ENCODE measurements around the gene LRRC8C.

DNA sequence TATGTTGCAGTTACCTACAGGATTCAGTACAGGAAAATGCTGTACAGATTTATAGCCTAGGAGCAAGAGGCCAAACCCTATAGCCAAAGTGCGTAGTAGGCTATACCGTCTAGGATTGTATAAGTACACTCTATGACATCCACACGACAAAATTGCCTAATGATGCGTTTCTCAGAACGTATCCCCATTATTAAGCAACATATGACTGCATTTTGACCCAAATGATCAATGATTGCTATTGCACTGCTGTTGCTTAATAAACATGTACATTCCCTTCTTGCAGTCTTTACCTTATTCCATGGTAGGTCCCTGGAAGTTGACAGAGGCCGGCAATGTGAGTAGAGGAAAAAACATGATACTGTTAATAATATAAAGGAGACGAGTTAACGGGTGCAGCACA lies 33.0 kb downstream of the LRRC8C start:
- TF ChIP-seq EZH2 (IDR thresholded peaks at IDR 0.05; ENCODE audit: borderline replicate concordance, low read length) = no peak
- TF ChIP-seq CTCF (IDR thresholded peaks at IDR 0.05; ENCODE audit: low read length) = no peak

Data from OCI-LY1 (cell line).